AG09319 (cell line): ENCODE measurements around the gene HSPB2.

Experiments
- DNase-seq: peaks from one replicate; pipeline ENCODE4 v3.0.0-alpha.2; 2010; ENCODE audit warnings: low read depth; ENCODE audit errors: extremely low read depth
- TF ChIP-seq, protein P1 (sequence below): IDR thresholded peaks from 2 replicates; pipeline ENCODE4 v1.5.1; 2011; ENCODE audit warnings: low read depth, mild to moderate bottlenecking, inconsistent platforms, low read length, moderate library complexity

Gene HSPB2, protein sequence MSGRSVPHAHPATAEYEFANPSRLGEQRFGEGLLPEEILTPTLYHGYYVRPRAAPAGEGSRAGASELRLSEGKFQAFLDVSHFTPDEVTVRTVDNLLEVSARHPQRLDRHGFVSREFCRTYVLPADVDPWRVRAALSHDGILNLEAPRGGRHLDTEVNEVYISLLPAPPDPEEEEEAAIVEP

GRCh38 chr11:111912535-111912934, at the start of gene HSPB2:
HSPB2 (plus strand) TSS chr11:111912734; CDS start chr11:111912830, 96 bp downstream.
- no peak for DNase-seq
- TF ChIP-seq, protein P1, sequence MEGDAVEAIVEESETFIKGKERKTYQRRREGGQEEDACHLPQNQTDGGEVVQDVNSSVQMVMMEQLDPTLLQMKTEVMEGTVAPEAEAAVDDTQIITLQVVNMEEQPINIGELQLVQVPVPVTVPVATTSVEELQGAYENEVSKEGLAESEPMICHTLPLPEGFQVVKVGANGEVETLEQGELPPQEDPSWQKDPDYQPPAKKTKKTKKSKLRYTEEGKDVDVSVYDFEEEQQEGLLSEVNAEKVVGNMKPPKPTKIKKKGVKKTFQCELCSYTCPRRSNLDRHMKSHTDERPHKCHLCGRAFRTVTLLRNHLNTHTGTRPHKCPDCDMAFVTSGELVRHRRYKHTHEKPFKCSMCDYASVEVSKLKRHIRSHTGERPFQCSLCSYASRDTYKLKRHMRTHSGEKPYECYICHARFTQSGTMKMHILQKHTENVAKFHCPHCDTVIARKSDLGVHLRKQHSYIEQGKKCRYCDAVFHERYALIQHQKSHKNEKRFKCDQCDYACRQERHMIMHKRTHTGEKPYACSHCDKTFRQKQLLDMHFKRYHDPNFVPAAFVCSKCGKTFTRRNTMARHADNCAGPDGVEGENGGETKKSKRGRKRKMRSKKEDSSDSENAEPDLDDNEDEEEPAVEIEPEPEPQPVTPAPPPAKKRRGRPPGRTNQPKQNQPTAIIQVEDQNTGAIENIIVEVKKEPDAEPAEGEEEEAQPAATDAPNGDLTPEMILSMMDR = no peak

GRCh38 chr11:111870113-111870512, 42.4 kb upstream of the HSPB2 start:
- TF ChIP-seq, protein P1 = no peak
- DNase-seq = no peak

DNA sequence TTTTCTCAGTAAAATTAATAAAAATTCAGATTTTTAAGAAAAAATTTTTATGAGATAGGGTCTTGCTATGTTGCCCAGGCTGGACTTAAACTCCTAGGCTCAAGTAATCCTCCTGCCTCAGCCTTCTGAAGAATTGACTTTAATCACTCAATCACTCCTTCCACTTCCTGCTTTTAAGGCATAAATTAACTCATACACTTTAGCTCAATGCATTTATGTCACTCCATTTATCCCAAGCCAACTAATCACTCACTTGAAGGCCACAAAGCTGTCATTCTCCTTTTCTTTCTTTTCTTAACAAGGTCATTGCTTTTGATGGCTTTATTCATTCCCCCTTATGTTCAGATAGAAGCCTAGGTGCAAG, 42.0 kb upstream of the HSPB2 start:
- no peak for DNase-seq
- TF ChIP-seq, protein P1 = no peak

DNA sequence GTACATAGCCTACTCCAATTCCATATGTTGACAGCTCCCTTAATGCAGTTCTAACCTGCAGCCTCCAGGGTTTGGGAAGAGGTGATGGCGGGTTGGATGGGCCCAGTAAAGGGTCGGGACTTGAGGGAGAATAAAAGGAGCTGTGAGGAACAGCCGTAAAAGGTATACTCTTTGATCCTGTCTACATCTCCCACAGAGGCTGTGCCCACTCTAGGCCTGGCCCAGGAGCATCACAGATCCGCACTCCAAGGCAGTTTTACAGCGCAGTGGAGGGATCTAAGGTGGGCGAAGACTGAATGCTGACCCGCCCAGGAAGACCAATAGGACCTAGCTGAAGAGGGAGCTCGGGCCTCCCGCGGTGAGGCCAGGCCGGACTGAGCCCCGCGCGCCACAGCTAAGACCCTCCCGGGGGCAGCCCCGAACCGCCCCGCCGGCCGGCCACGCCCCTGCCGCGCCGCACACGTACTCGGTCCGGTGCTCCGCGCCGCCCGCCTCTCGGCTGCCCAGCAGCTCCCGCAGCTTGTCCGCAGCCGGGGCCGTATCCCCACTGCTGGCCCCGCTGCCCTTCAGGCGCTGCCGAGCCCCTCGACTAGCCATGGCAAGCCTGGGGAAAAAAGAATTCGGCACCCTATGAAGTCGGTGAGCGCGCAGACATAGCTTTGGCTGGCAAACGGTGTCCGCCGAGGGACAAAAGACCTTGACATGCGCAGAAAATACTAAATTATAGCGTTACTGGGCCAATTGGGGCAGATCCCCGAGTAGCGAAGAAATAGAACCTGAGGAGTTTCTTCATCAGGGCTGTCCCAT, 41.4 kb upstream of the HSPB2 start, which contains the start of gene ALG9:
Gene ALG9, minus strand, starts transcription at position 696 of the 807 bp plus-strand sequence. Its CDS starts 99 bp downstream, at position 597.
- TF ChIP-seq, protein P1 = peak; percentile 24
- peak; percentile 55 for DNase-seq

- TF ChIP-seq, protein P1 = no peak
- DNase-seq = no peak
Observed at GRCh38 chr11:111871693-111872161, 40.8 kb upstream of the HSPB2 start.

GRCh38 chr11:111878385-111878848, 34.1 kb upstream of the HSPB2 start:
- TF ChIP-seq, protein P1 = no peak
- no peak for DNase-seq

GRCh38 chr11:111878849-111879636, 33.5 kb upstream of the HSPB2 start, which contains the start of the genes CFAP68 and FDXACB1:
CFAP68 (plus strand) TSS chr11:111879541; CDS start chr11:111879561, 20 bp downstream.
FDXACB1 (minus strand) TSS chr11:111879165; CDS start chr11:111879132, 33 bp downstream.
- DNase-seq = peak; percentile 91
- TF ChIP-seq, protein P1 = peak; percentile 99
